HCT116 (cell line): Measurements from ENCODE around the gene TXNDC17. TPM values are rescaled to one million over a fixed set of nuclear protein-coding genes. Genes with fewer than 3 reads are reported as not detected.
A peak's percentile ranks its signal among the peaks of the same experiment; 100 is the strongest.
"Not testable (repeated sequence)": the region's sequence is repeated elsewhere in the genome, so short reads cannot be mapped to it uniquely, and the experiment has no call there.

Source experiments
- ATAC-seq: fragments of 200-7000 bp; cut with Tn5 transposase; 2 replicates; pipeline ENCODE4 v1.9.1; 2020; ENCODE audit warnings: mild to moderate bottlenecking, moderate library complexity
- BruUV-seq: library from RNA; stranded (reverse); fragments of 400-500 nt; replicated peaks from 2 replicates; lab custom pipeline; 2021; lab: Mats Ljungman, UMichigan
- CTCF ChIA-PET: fragments of 300-600 bp; sonication (Branson Sonifier 250); formaldehyde crosslinking; loops from one replicate; lab custom pipeline; 2021; ENCODE audit warnings: antibody characterized with exemption; lab: Charles Lee
- POLR2A ChIA-PET: fragments of 300-600, 350-600 bp; sonication (Branson Sonifier 250); formaldehyde crosslinking; loops from one replicate; lab custom pipeline; 2021; ENCODE audit warnings: antibody characterized with exemption; lab: Charles Lee
- RAD21 ChIA-PET, 2 experiments: fragments of 300-600 bp; sonication (Branson Sonifier 250); formaldehyde crosslinking; loops; one replicate each; lab custom pipeline; 2023; ENCODE audit warnings: low total read pairs in 2 of 2; ENCODE audit not compliant: uncharacterized antibody in 2 of 2, unreplicated experiment in 2 of 2, low non-redundant PET in 1 of 2; lab: Charles Lee
- DNase-seq: peaks from one replicate; pipeline ENCODE4 v3.0.0-alpha.2; 2010; ENCODE audit warnings: low read depth, low spot score
- H2AFZ ChIP-seq: fragments of 200-600 bp; shearing (Covaris generic), sonication (generic); 2 replicates; pipeline ENCODE4 v1.6.1; 2017; ENCODE audit warnings: low read depth, mixed run types, mixed read lengths, antibody characterized with exemption, low read length; ENCODE audit not compliant: poor library complexity, severe bottlenecking
- H3K27ac ChIP-seq: 2 replicates; pipeline ENCODE4 v1.5.1; 2012; ENCODE audit warnings: low read depth, low read length
- H3K27me3 ChIP-seq: fragments of 200-600 bp; sonication (generic); 2 replicates; pipeline ENCODE4 v1.6.1; 2016; ENCODE audit warnings: mixed run types, low read length, mixed read lengths; ENCODE audit not compliant: insufficient read depth
- H3K36me3 ChIP-seq, 2 experiments: fragments of 200-500 bp in 1 of 2; fragments of 200-600 bp in 1 of 2; sonication (Bioruptor generic) in 1 of 2; sonication (generic) in 1 of 2; 2 replicates each; pipeline versions ENCODE4 v1.5.1 to v1.6.1; 2014 to 2016; ENCODE audit warnings: low read length in 2 of 2, inconsistent platforms in 1 of 2, mixed read lengths in 1 of 2, mixed run types in 1 of 2; ENCODE audit not compliant: insufficient read depth in 2 of 2, control insufficient read depth in 1 of 2
- H3K4me1 ChIP-seq, 2 experiments: fragments of 200-600 bp in 1 of 2; sonication (generic) in 1 of 2; 2 replicates each; pipeline versions ENCODE4 v1.5.1 to v1.6.1; 2012 to 2017; ENCODE audit warnings: low read length in 2 of 2, inconsistent platforms in 1 of 2, mild to moderate bottlenecking in 1 of 2, mixed read lengths in 1 of 2, mixed run types in 1 of 2, moderate library complexity in 1 of 2; ENCODE audit not compliant: insufficient read depth in 2 of 2, control insufficient read depth in 1 of 2
- H3K4me2 ChIP-seq: fragments of 200-600 bp; sonication (generic); 2 replicates; pipeline ENCODE4 v1.6.1; 2017; ENCODE audit warnings: mixed run types, low read length, mixed read lengths
- H3K4me3 ChIP-seq, 2 experiments: fragments of 200-600 bp in 1 of 2; sonication (generic) in 1 of 2; replicated peaks in 1 of 2; 2 replicates each; pipeline ENCODE4 v1.5.1; 2011 to 2016; ENCODE audit warnings: low read length in 2 of 2, control low read depth in 1 of 2, low read depth in 1 of 2, mild to moderate bottlenecking in 1 of 2, mixed read lengths in 1 of 2, mixed run types in 1 of 2
- H3K79me2 ChIP-seq: fragments of 200-600 bp; sonication (generic); 2 replicates; pipeline ENCODE4 v1.6.1; 2017; ENCODE audit warnings: mild to moderate bottlenecking, mixed run types, low read length, moderate library complexity, mixed read lengths; ENCODE audit not compliant: insufficient read depth
- H3K9ac ChIP-seq: fragments of 200-600 bp; sonication (generic); 2 replicates; pipeline ENCODE4 v1.6.1; 2016; ENCODE audit warnings: low read length, mixed read lengths
- H3K9me2 ChIP-seq: fragments of 200-600 bp; sonication (generic), shearing (Covaris generic); 2 replicates; pipeline ENCODE4 v1.6.1; 2017; ENCODE audit warnings: mixed run types, mild to moderate bottlenecking, moderate library complexity; ENCODE audit not compliant: insufficient read depth
- H3K9me3 ChIP-seq, 2 experiments: fragments of 200-500 bp in 1 of 2; fragments of 200-600 bp in 1 of 2; sonication (Bioruptor generic) in 1 of 2; sonication (generic) in 1 of 2; 2 replicates each; pipeline ENCODE4 v1.6.1; 2014 to 2017; ENCODE audit warnings: low read length in 2 of 2, mixed read lengths in 2 of 2, inconsistent platforms in 1 of 2, low read depth in 1 of 2, mild to moderate bottlenecking in 1 of 2, mixed run types in 1 of 2, moderate library complexity in 1 of 2; ENCODE audit not compliant: control insufficient read depth in 1 of 2, insufficient read depth in 1 of 2
- H4K20me1 ChIP-seq: fragments of 200-600 bp; sonication (generic), shearing (Covaris generic); 2 replicates; pipeline ENCODE4 v1.6.1; 2017; ENCODE audit warnings: mixed run types, mild to moderate bottlenecking, moderate library complexity; ENCODE audit not compliant: insufficient read depth
- EGR1 ChIP-seq: IDR thresholded peaks from 2 replicates; pipeline ENCODE4 v1.6.1; 2012; ENCODE audit warnings: low read depth
- RAD21 ChIP-seq: IDR thresholded peaks from 2 replicates; pipeline ENCODE4 v1.6.1; 2012; ENCODE audit warnings: low read depth, mild to moderate bottlenecking
- ZFX ChIP-seq: fragments of 450-650 bp; IDR thresholded peaks from 2 replicates; pipeline ENCODE4 v1.6.1; 2017
- intact Hi-C: fragments of 100-400 bp; cut with micrococcal nuclease; formaldehyde crosslinking; loops from 2 replicates; pipeline ENCODE4 v1.10.0; 2022
- total RNA-seq: library from RNA; stranded (reverse); gene quantifications from one replicate; pipeline ENCODE4 v1.2.1, GENCODE V29; 2021; ENCODE audit not compliant: unreplicated experiment
- TF ChIP-seq, protein P1 (sequence below): IDR thresholded peaks from 2 replicates; pipeline ENCODE4 v1.6.1; 2011; ENCODE audit warnings: mild to moderate bottlenecking, low read length, moderate library complexity; ENCODE audit not compliant: insufficient replicate concordance; ENCODE audit errors: extremely low read depth

Gene TXNDC17
- total RNA-seq, 1 experiment from 2014 or later, result 121 TPM

DNA sequence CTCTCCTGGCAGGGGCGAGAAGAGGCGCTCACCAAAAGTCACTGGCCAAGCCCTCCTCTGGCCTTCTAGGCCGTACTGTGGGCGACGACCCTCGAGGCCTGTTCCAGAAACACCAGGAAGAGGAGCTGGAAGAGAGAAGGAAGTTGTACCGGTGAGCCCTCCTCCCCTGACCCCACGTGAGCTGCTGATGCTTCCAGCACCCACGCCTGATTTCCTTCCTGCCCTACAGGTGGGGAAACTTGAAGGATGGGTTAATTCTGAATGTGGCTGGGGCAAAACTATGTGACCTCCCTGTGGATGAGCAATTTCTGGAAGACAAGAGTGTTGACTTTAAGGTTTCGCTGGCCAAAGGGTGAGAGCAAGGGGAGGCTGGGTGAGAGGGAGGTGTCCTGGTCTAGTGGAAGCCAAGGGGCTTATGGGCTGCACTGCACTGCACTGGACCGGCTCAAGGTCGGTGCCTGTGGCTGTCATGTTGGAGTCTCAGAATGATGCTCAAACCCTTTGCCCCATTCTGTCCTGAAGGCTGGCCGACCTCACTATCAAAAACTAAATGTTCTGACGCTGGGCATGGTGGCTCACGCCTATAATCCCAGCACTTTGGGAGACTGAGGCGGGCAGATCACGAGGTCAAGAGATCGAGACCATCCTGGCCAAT, 16.9 kb downstream of the TXNDC17 start:
- RAD21 ChIA-PET, result interaction anchor here (0.6 to 0.8 kb wide), 2 partner anchors 16 kb away, joined by 3 read pairs; no protein-coding TSS in a partner anchor
- TF ChIP-seq RAD21 (no peak), EGR1 (no peak), ZFX (no peak)
- TF ChIP-seq, protein P1, sequence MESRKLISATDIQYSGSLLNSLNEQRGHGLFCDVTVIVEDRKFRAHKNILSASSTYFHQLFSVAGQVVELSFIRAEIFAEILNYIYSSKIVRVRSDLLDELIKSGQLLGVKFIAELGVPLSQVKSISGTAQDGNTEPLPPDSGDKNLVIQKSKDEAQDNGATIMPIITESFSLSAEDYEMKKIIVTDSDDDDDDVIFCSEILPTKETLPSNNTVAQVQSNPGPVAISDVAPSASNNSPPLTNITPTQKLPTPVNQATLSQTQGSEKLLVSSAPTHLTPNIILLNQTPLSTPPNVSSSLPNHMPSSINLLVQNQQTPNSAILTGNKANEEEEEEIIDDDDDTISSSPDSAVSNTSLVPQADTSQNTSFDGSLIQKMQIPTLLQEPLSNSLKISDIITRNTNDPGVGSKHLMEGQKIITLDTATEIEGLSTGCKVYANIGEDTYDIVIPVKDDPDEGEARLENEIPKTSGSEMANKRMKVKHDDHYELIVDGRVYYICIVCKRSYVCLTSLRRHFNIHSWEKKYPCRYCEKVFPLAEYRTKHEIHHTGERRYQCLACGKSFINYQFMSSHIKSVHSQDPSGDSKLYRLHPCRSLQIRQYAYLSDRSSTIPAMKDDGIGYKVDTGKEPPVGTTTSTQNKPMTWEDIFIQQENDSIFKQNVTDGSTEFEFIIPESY, result no peak
- TF ChIP-seq, all 23 proteins: peak for 0
- Histone ChIP-seq H3K79me2 (no peaks in the 10 kb centered on the region), H3K4me1 (peaks cover 0 to 6% of the 10 kb centered on the region in 2 experiments; a peak in 1 of 4 replicates), H3K9ac (peak overlapping the region; percentile 25), H3K36me3 (no peaks in the 10 kb centered on the region), H3K9me2 (no peaks in the 10 kb centered on the region), H4K20me1 (no peaks in the 10 kb centered on the region), H2AFZ (no peak overlapping the region), H3K27me3 (no peaks in the 10 kb centered on the region; the same call in 1 of the 2 replicates), H3K4me2 (peak overlapping the region; percentile 69), H3K9me3 (no peaks in the 10 kb centered on the region), H3K27ac (no peak overlapping the region; the same call in 1 of the 2 replicates), H3K4me3 (peak overlapping the region; percentile 40 to 50)
- intact Hi-C loops, result no loop called here
- no TSS peak for BruUV-seq
- ATAC-seq, result peak; percentile 49
- DNase-seq, result no peak
- POLR2A ChIA-PET, result interaction anchor here (0.6 kb wide), 1 partner anchor 1724 kb away, joined by 3 read pairs; no protein-coding TSS in a partner anchor
- CTCF ChIA-PET, result interaction anchor here (0.7 to 1.2 kb wide), 2 partner anchors 186 to 347 kb away, joined by 3 to 4 read pairs; no protein-coding TSS in a partner anchor

DNA sequence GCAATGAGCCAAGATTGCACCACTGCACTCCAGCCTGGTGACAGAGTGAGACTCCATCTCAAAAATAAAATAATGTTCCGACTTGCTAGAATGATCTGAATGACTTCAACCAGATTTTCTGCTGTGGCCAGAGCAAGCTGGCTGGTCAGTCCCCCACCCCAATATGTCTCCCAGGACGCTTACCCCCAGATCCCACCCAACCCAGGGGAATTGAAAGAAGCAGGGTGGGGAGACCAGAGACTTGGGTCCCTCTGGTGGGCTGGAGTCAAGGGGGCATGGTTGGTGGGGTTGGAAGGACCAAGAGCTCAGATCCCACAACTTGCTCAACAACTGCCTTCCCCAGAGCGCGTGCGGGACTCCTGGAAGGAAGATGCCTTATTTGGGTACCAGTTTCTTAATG, 17.6 kb downstream of the TXNDC17 start:
- H3K27ac ChIP-seq, BruUV-seq, H3K36me3 ChIP-seq, H3K9ac ChIP-seq, POLR2A ChIA-PET, RAD21 ChIA-PET, H3K4me1 ChIP-seq, H2AFZ ChIP-seq, H4K20me1 ChIP-seq, CTCF ChIA-PET, H3K27me3 ChIP-seq, H3K4me3 ChIP-seq, DNase-seq, H3K9me2 ChIP-seq, intact Hi-C loops, ATAC-seq, H3K9me3 ChIP-seq, H3K79me2 ChIP-seq, H3K4me2 ChIP-seq: not testable (repeated sequence)
